Activated CD4-positive, alpha-beta T cell treated with anti-CD3 and anti-CD28 coated beads, Interleukin-2, Interleukin-6, amounts not matched to agents 100 ng/mL and 50 ng/mL, durations not matched to agents 16 hours and 8 hours (primary cell): ENCODE data around the gene CHGA.

Source experiments
- DNase-seq: peaks from one replicate; pipeline ENCODE4 v3.0.0-alpha.2; 2020

CHGA gene

GRCh38 chr14:92930737-92931602 lies 8.0 kb downstream of the CHGA start:
- DNase-seq: no peak

- no peak for DNase-seq
These were observed 8.9 kb downstream of the CHGA start for GRCh38 chr14:92931681-92932447.

GRCh38 chr14:92932448-92933395 lies 9.8 kb downstream of the CHGA start:
- no peak for DNase-seq

GRCh38 chr14:92933481-92933880 lies 10.5 kb downstream of the CHGA start:
- DNase-seq: no peak

- no peak for DNase-seq
These were observed 11.5 kb downstream of the CHGA start for GRCh38 chr14:92934196-92935085.

- DNase-seq: no peak
These were observed 12.5 kb downstream of the CHGA start for GRCh38 chr14:92935446-92935845.

- DNase-seq: no peak
These were observed 13.1 kb downstream of the CHGA start for GRCh38 chr14:92936085-92936484.

- no peak for DNase-seq
These were observed 14.3 kb downstream of the CHGA start for GRCh38 chr14:92937051-92937937.

GRCh38 chr14:92938235-92938875 lies 15.4 kb downstream of the CHGA start:
- no peak for DNase-seq

- no peak for DNase-seq
These were observed 16.1 kb downstream of the CHGA start for GRCh38 chr14:92938890-92939671.

- no peak for DNase-seq
These were observed 16.7 kb downstream of the CHGA start for GRCh38 chr14:92939699-92940098.

- no peak for DNase-seq
These were observed 17.6 kb downstream of the CHGA start for GRCh38 chr14:92940543-92940942.

- no peak for DNase-seq
These were observed 18.6 kb downstream of the CHGA start for GRCh38 chr14:92941531-92941930.

- DNase-seq: no peak
These were observed 19.2 kb downstream of the CHGA start for GRCh38 chr14:92942136-92942535.

- no peak for DNase-seq
These were observed 19.6 kb downstream of the CHGA start for GRCh38 chr14:92942576-92942975.

- no peak for DNase-seq
These were observed 20.2 kb downstream of the CHGA start for GRCh38 chr14:92942976-92943710.

- no peak for DNase-seq
These were observed 21.1 kb downstream of the CHGA start for GRCh38 chr14:92943855-92944570.

GRCh38 chr14:92944976-92945375 lies 22.0 kb downstream of the CHGA start:
- no peak for DNase-seq
